GM23338 (cell line): ENCODE data around the gene ELOB. TPM values are rescaled to one million over a fixed set of nuclear protein-coding genes. Genes with fewer than 3 reads are reported as not detected.

Experiments used
- ATAC-seq: fragments of 200-7000 bp; cut with Tn5 transposase; 3 replicates; pipeline ENCODE4 v1.9.1; 2020
- DNase-seq: peaks from one replicate; pipeline ENCODE4 v3.0.0-alpha.2; 2015; ENCODE audit warnings: low spot score
- H2AFZ ChIP-seq: fragments of 200-600 bp; sonication (generic); 2 replicates; pipeline ENCODE4 v1.8.0; 2016; ENCODE audit warnings: antibody characterized with exemption, mild to moderate bottlenecking, moderate library complexity
- H3F3A ChIP-seq: fragments of 200-600 bp; sonication (generic); replicated peaks from 2 replicates; pipeline ENCODE4 v1.8.0; 2017; ENCODE audit warnings: antibody characterized with exemption, mixed run types, low read depth
- H3K27ac ChIP-seq: fragments of 200-600 bp; sonication (generic); 2 replicates; pipeline ENCODE4 v1.6.1; 2016; ENCODE audit warnings: low read depth
- H3K27me3 ChIP-seq: fragments of 200-600 bp; sonication (generic); 2 replicates; pipeline ENCODE4 v1.8.0; 2016; ENCODE audit warnings: mild to moderate bottlenecking, mixed run types, moderate library complexity; ENCODE audit not compliant: insufficient read depth
- H3K36me3 ChIP-seq: fragments of 200-600 bp; sonication (generic); 2 replicates; pipeline ENCODE4 v1.8.0; 2016; ENCODE audit warnings: mild to moderate bottlenecking; ENCODE audit not compliant: insufficient read depth
- H3K4me1 ChIP-seq: fragments of 200-600 bp; sonication (generic); 2 replicates; pipeline ENCODE4 v1.8.0; 2016; ENCODE audit warnings: mild to moderate bottlenecking, moderate library complexity; ENCODE audit not compliant: insufficient read depth
- H3K4me2 ChIP-seq: fragments of 200-600 bp; sonication (generic); 2 replicates; pipeline ENCODE4 v1.7.1; 2017; ENCODE audit warnings: mixed run types
- H3K4me3 ChIP-seq: fragments of 200-600 bp; sonication (generic); 2 replicates; pipeline ENCODE4 v1.6.1; 2016; ENCODE audit warnings: mixed run types
- H3K79me2 ChIP-seq: fragments of 200-600 bp; sonication (generic); replicated peaks from 2 replicates; pipeline ENCODE4 v1.8.0; 2017; ENCODE audit warnings: mild to moderate bottlenecking; ENCODE audit not compliant: insufficient read depth
- H3K9me2 ChIP-seq: fragments of 200-600 bp; sonication (generic); 2 replicates; pipeline ENCODE4 v1.8.0; 2017; ENCODE audit not compliant: insufficient read depth
- H4K20me1 ChIP-seq: fragments of 200-600 bp; sonication (generic); replicated peaks from 2 replicates; pipeline ENCODE4 v1.8.0; 2017; ENCODE audit warnings: mild to moderate bottlenecking; ENCODE audit not compliant: insufficient read depth
- H3K27ac Mint-ChIP-seq: 2 replicates; pipeline ENCODE4 v1.8.0; 2020; ENCODE audit warnings: inconsistent platforms, mild to moderate bottlenecking, moderate library complexity, mixed read lengths
- H3K27me3 Mint-ChIP-seq: 3 replicates; pipeline ENCODE4 v1.8.0; 2022; ENCODE audit warnings: low read depth, mild to moderate bottlenecking, moderate library complexity, mixed read lengths, inconsistent platforms; ENCODE audit not compliant: insufficient read depth, poor library complexity
- H3K36me3 Mint-ChIP-seq: 3 replicates; pipeline ENCODE4 v1.8.0; 2021; ENCODE audit warnings: low read depth, mild to moderate bottlenecking, inconsistent platforms, moderate library complexity, mixed read lengths
- H3K4me1 Mint-ChIP-seq: 3 replicates; pipeline ENCODE4 v1.8.0; 2020; ENCODE audit warnings: mild to moderate bottlenecking, inconsistent platforms, mixed read lengths
- H3K4me3 Mint-ChIP-seq: 3 replicates; pipeline ENCODE4 v1.8.0; 2021; ENCODE audit warnings: moderate library complexity, mild to moderate bottlenecking, inconsistent platforms, mixed read lengths
- H3K9me3 Mint-ChIP-seq: 3 replicates; pipeline ENCODE4 v1.8.0; 2020; ENCODE audit warnings: moderate library complexity, mild to moderate bottlenecking, inconsistent platforms, mixed read lengths
- CREB1 ChIP-seq: fragments of 250-450 bp; sonication (Bioruptor Pico); IDR thresholded peaks from 2 replicates; pipeline ENCODE4 v1.5.0; 2020; ENCODE audit warnings: low read depth, mild to moderate bottlenecking, moderate library complexity
- CTCF ChIP-seq, 2 experiments: fragments of 200-600 bp in 1 of 2; sonication (generic) in 1 of 2; conservative IDR thresholded peaks; 2 replicates each; pipeline versions ENCODE4 v1.5.1 to v1.6.1; 2016 to 2017; ENCODE audit warnings: antibody characterized with exemption in 2 of 2, low read depth in 2 of 2, mild to moderate bottlenecking in 2 of 2, moderate library complexity in 1 of 2
- ETS1 ChIP-seq: IDR thresholded peaks from 2 replicates; pipeline ENCODE4 v1.6.1; 2016; ENCODE audit warnings: antibody characterized with exemption
- EZH2 ChIP-seq: fragments of 200-600 bp; sonication (generic); IDR thresholded peaks from one replicate; pipeline ENCODE4 v1.8.0; 2017; ENCODE audit warnings: antibody characterized with exemption, mild to moderate bottlenecking, low read depth; ENCODE audit not compliant: unreplicated experiment
- EZH2phosphoT487 ChIP-seq: fragments of 200-600 bp; sonication (generic); IDR thresholded peaks from one replicate; pipeline ENCODE4 v1.8.1; 2018; ENCODE audit warnings: antibody characterized with exemption; ENCODE audit not compliant: unreplicated experiment
- JUNB ChIP-seq: IDR thresholded peaks from one replicate; pipeline ENCODE4 v1.6.1; 2016; ENCODE audit warnings: antibody characterized with exemption; ENCODE audit not compliant: unreplicated experiment
- NANOG ChIP-seq: IDR thresholded peaks from 2 replicates; pipeline ENCODE4 v1.6.1; 2016; ENCODE audit warnings: antibody characterized with exemption, borderline replicate concordance
- POLR2AphosphoS5 ChIP-seq: IDR thresholded peaks from 2 replicates; pipeline ENCODE4 v1.6.1; 2016; ENCODE audit warnings: antibody characterized with exemption, low read depth
- REST ChIP-seq: IDR thresholded peaks from one replicate; pipeline ENCODE4 v1.6.1; 2018; ENCODE audit warnings: antibody characterized with exemption; ENCODE audit not compliant: unreplicated experiment
- STAT1 ChIP-seq: IDR thresholded peaks from one replicate; pipeline ENCODE4 v1.6.1; 2016; ENCODE audit warnings: antibody characterized with exemption; ENCODE audit not compliant: unreplicated experiment
- ZNF114 ChIP-seq: fragments of 250-450 bp; sonication (Bioruptor Pico); IDR thresholded peaks from 2 replicates; pipeline ENCODE4 v1.5.0; 2020; ENCODE audit warnings: mild to moderate bottlenecking, moderate library complexity
- ZNF331 ChIP-seq: fragments of 250-450 bp; sonication (Bioruptor Pico); IDR thresholded peaks from 2 replicates; pipeline ENCODE4 v1.5.0; 2020; ENCODE audit warnings: low read depth, mild to moderate bottlenecking, moderate library complexity
- ZNF462 ChIP-seq: fragments of 250-450 bp; sonication (Bioruptor Pico); IDR thresholded peaks from 2 replicates; pipeline ENCODE4 v1.5.0; 2020; ENCODE audit warnings: mild to moderate bottlenecking, moderate library complexity
- polyA plus RNA-seq: library from polyadenylated mRNA; unstranded; fragments of >200 nt; fragmentation: Nextera tagmentation; extraction: Ambion mirVana; gene quantifications from 2 replicates; pipeline ENCODE4 v1.2.1, GENCODE V29; 2016
- total RNA-seq: library from RNA; depleted of rRNA; stranded (reverse); fragments of >200 nt; shearing (Covaris generic); gene quantifications from 2 replicates; pipeline ENCODE4 v1.2.3, GENCODE V29; 2014

Gene ELOB
- total and polyA plus RNA-seq, 2 experiments from 2014 or later, result 278 to 756 TPM

- Mint-ChIP-seq H3K27ac (no peak overlapping the region), H3K4me3 (no peak overlapping the region), H3K4me1 (peaks cover 3% of the 10 kb centered on the region; the same call in 1 of the 3 replicates), H3K27me3 (peaks cover 7% of the 10 kb centered on the region), H3K9me3 (no peaks in the 10 kb centered on the region), H3K36me3 (no peaks in the 10 kb centered on the region; the same call in 2 of the 3 replicates)
- ATAC-seq (no peak), DNase-seq (no peak)
- Histone ChIP-seq H3K9me2 (no peaks in the 10 kb centered on the region), H3K4me3 (no peak overlapping the region), H3K4me1 (no peaks in the 10 kb centered on the region), H3K36me3 (no peaks in the 10 kb centered on the region), H4K20me1 (no peaks in the 10 kb centered on the region), H2AFZ (no peak overlapping the region), H3K4me2 (no peak overlapping the region), H3F3A (no peaks in the 10 kb centered on the region), H3K79me2 (no peaks in the 10 kb centered on the region), H3K27me3 (no peaks in the 10 kb centered on the region), H3K27ac (no peak overlapping the region)
- TF ChIP-seq EZH2 (no peak), ETS1 (no peak), REST (no peak), NANOG (no peak), JUNB (no peak), ZNF462 (CRISPR knock-in tag) (no peak), ZNF114 (CRISPR knock-in tag) (no peak), EZH2phosphoT487 (no peak), ZNF331 (CRISPR knock-in tag) (no peak), STAT1 (no peak), CTCF (conservative IDR thresholded peaks at IDR 0.05; ENCODE audit: low read depth in 2 of 2) (no peak), POLR2AphosphoS5 (no peak), CREB1 (CRISPR knock-in tag) (no peak)
Observed at GRCh38 chr16:2742323-2743006, 34.6 kb downstream of the ELOB start.
